B cell (primary cell): Measurements from ENCODE around the gene SYT14.

Source experiments
- CTCF ChIP-seq: fragments of 200-600 bp; IDR thresholded peaks from one replicate; pipeline ENCODE4 v1.8.0; 2022; ENCODE audit warnings: antibody characterized with exemption, mild to moderate bottlenecking
- EZH2 ChIP-seq: IDR thresholded peaks from 2 replicates; pipeline ENCODE4 v1.6.1; 2012; ENCODE audit warnings: borderline replicate concordance, low read depth, mild to moderate bottlenecking, moderate library complexity, low read length; ENCODE audit not compliant: insufficient read depth, poor library complexity, severe bottlenecking

GRCh38 chr1:210031473-210031872 lies 93.5 kb downstream of the SYT14 start:
- TF ChIP-seq CTCF = no peak
- TF ChIP-seq EZH2 = no peak
